AG04450 (cell line): ENCODE data around the gene MRPL34. TPM values are rescaled to one million over a fixed set of nuclear protein-coding genes. Genes with fewer than 3 reads are reported as not detected.
"Not testable (repeated sequence)": the region's sequence is repeated elsewhere in the genome, so short reads cannot be mapped to it uniquely, and the experiment has no call there.

Experiments
- CTCF ChIA-PET: fragments of 300-600, 350-600 bp; formaldehyde crosslinking; extraction: SDS; loops from one replicate; lab custom pipeline; 2022; ENCODE audit warnings: antibody characterized with exemption, inconsistent platforms; lab: Charles Lee
- POLR2A ChIA-PET: fragments of 350-600 bp; formaldehyde crosslinking; extraction: SDS; loops from one replicate; lab custom pipeline; 2021; ENCODE audit warnings: antibody characterized with exemption, inconsistent platforms; lab: Yijun Ruan, JAX
- DNase-seq: peaks from one replicate; pipeline ENCODE4 v3.0.0-alpha.2; 2011; ENCODE audit warnings: low read depth, low spot score
- H3K27ac ChIP-seq: one replicate; pipeline ENCODE4 v1.5.1; 2012; ENCODE audit warnings: low read depth, low read length, control low read depth
- H3K27me3 ChIP-seq: one replicate; pipeline ENCODE4 v1.6.0; 2012; ENCODE audit warnings: low read length; ENCODE audit not compliant: control insufficient read depth, insufficient read depth
- H3K4me3 ChIP-seq: 2 replicates; pipeline ENCODE4 v1.5.1; 2011; ENCODE audit warnings: mild to moderate bottlenecking, low read depth, low read length, control low read depth
- H3K9me3 ChIP-seq: 2 replicates; pipeline ENCODE4 v1.5.1; 2012; ENCODE audit warnings: low read length; ENCODE audit not compliant: control insufficient read depth, insufficient read depth
- polyA plus RNA-seq: library from polyadenylated mRNA; depleted of rRNA; stranded (reverse); fragments of >200 nt; gene quantifications from 2 replicates; pipeline ENCODE4 v1.2.3, GENCODE V29; 2011
- TF ChIP-seq, protein P1 (sequence below): IDR thresholded peaks from 2 replicates; pipeline ENCODE4 v1.5.1; 2011; ENCODE audit warnings: low read depth, low read length, control low read depth, inconsistent platforms

MRPL34 gene
- polyA plus RNA-seq, 1 experiment: 23.2 TPM

DNA sequence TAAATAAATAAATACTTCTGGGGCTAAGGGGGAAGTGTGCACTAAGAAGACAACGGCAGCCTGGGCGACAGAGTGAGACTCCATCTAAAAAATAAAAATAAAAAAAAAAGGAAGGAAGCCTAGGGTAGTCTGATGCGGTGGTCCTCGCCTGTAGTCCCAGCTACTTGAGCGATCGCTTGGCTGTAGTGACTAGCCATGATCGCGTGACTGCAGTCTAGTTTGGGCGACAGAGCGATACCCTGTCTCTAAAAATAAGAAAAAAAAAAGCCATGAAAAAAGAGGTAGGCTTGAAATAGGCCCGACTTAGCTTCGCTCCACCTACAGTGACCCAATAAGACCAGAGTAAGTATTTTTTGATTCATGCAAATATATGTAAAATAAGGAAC lies 39.1 kb upstream of the MRPL34 start:
- ChIA-PET POLR2A (interaction anchor here (0.8 to 1.3 kb wide), 4 partner anchors 11 to 52 kb away, joined by 3 to 4 read pairs (median 3); partner anchors contain the start of genes OCEL1 and USE1), CTCF (interaction anchor here (0.8 to 1.1 kb wide), 2 partner anchors 16 to 26 kb away, joined by 3 read pairs; no protein-coding TSS in a partner anchor)
- no peak overlapping the region for H3K4me3 ChIP-seq
- no peak for DNase-seq
- no peaks in the 10 kb centered on the region for H3K27me3 ChIP-seq
- H3K9me3 ChIP-seq: no peaks in the 10 kb centered on the region
- H3K27ac ChIP-seq: no peak overlapping the region
- TF ChIP-seq, protein P1, sequence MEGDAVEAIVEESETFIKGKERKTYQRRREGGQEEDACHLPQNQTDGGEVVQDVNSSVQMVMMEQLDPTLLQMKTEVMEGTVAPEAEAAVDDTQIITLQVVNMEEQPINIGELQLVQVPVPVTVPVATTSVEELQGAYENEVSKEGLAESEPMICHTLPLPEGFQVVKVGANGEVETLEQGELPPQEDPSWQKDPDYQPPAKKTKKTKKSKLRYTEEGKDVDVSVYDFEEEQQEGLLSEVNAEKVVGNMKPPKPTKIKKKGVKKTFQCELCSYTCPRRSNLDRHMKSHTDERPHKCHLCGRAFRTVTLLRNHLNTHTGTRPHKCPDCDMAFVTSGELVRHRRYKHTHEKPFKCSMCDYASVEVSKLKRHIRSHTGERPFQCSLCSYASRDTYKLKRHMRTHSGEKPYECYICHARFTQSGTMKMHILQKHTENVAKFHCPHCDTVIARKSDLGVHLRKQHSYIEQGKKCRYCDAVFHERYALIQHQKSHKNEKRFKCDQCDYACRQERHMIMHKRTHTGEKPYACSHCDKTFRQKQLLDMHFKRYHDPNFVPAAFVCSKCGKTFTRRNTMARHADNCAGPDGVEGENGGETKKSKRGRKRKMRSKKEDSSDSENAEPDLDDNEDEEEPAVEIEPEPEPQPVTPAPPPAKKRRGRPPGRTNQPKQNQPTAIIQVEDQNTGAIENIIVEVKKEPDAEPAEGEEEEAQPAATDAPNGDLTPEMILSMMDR: no peak

DNA sequence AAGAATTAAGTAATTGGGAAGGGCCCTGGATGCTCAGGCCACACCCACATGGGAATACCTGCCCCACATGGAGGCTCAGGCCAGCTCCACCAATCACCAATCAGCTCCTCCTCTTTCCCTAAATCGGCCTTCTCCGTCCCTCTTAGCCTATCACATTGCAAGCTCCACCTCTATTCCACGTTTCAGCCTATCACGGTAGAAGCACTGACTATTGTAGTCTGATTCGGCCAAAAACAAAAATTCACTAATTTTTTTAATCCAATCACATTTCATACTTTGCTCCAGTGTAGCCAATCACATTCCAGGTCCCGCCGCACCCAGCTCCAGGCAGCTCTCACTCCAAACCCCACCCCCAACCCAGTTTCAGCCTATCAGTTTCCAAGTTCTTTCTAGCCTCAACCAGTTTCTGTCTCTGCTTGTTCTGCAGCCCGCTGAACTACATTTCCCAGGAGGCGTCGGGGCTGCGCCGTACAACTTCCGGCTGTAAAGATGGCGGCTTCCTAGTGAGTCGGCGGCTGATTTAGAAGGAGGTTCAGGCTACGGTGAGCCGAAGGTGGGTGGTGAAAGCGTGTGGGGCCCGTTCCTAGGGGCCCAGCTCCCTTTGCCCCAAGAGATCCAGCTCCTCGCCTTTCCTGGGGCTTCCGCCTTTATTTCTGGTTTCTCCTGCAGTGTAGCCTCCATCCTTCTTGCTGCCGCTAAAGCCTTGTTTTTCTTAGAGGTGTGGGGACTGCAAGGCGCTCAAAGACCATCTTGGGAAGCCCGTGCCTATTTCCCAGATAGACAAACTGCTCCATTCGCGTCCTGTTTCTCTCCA lies 38.5 kb upstream of the MRPL34 start, which contains the start of gene BABAM1:
Gene BABAM1, plus strand, starts transcription at position 469 of the 814 bp plus-strand sequence. CDS start 1,364 bp downstream, outside the sequence.
- ChIA-PET POLR2A (interaction anchor here (0.7 to 1.3 kb wide), 5 partner anchors 10 to 178 kb away, joined by 3 to 4 read pairs (median 3); partner anchors contain the start of genes OCEL1 and USE1), CTCF (interaction anchor here (0.8 to 1.1 kb wide), 2 partner anchors 15 to 26 kb away, joined by 3 read pairs; no protein-coding TSS in a partner anchor)
- peak within 1 kb of the TSS; percentile 52 for H3K27ac ChIP-seq
- TF ChIP-seq, protein P1: no peak
- no peaks in the 10 kb centered on the region for H3K27me3 ChIP-seq
- no peaks in the 10 kb centered on the region for H3K9me3 ChIP-seq
- H3K4me3 ChIP-seq: peak within 1 kb of the TSS; percentile 96
- DNase-seq: peak; percentile 99

DNA sequence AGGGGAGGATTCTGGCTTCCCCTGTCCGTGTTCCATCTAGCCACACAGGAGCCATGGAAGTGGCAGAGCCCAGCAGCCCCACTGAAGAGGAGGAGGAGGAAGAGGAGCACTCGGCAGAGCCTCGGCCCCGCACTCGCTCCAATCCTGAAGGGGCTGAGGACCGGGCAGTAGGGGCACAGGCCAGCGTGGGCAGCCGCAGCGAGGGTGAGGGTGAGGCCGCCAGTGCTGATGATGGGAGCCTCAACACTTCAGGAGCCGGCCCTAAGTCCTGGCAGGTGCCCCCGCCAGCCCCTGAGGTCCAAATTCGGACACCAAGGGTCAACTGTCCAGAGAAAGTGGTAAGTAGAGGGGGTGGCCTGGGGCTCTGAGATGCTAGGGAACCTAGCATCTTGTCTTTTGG lies 36.9 kb upstream of the MRPL34 start:
- Histone ChIP-seq H3K27ac (no peak overlapping the region), H3K4me3 (no peak overlapping the region), H3K9me3 (no peaks in the 10 kb centered on the region), H3K27me3 (no peaks in the 10 kb centered on the region)
- TF ChIP-seq, protein P1: no peak
- POLR2A ChIA-PET: interaction anchor here (0.6 to 0.7 kb wide), 2 partner anchors 53 to 494 kb away, joined by 3 read pairs; no protein-coding TSS in a partner anchor
- DNase-seq: no peak
- CTCF ChIA-PET: no interaction called here

DNA sequence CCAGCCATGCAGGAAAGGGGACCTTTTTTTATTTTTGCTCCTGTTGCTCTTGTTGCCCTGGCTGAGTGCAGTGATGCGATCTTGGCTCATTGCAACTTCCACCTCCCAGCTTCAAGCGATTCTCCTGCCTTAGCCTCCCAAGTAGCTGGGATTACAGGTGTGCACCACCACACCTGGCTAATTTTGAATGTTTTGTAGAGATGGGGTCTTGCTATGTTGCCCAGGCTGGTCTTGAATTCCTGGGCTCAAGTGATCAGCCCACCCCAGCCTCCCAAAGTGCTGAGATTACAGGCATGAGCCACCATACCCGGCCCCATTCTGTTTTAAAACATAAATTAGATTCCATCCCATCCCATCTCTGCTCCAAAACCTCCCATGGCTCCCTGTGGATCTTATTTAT lies 30.8 kb upstream of the MRPL34 start:
- DNase-seq, H3K27me3 ChIP-seq, H3K27ac ChIP-seq, CTCF ChIA-PET, H3K9me3 ChIP-seq, POLR2A ChIA-PET, H3K4me3 ChIP-seq: not testable (repeated sequence)

DNA sequence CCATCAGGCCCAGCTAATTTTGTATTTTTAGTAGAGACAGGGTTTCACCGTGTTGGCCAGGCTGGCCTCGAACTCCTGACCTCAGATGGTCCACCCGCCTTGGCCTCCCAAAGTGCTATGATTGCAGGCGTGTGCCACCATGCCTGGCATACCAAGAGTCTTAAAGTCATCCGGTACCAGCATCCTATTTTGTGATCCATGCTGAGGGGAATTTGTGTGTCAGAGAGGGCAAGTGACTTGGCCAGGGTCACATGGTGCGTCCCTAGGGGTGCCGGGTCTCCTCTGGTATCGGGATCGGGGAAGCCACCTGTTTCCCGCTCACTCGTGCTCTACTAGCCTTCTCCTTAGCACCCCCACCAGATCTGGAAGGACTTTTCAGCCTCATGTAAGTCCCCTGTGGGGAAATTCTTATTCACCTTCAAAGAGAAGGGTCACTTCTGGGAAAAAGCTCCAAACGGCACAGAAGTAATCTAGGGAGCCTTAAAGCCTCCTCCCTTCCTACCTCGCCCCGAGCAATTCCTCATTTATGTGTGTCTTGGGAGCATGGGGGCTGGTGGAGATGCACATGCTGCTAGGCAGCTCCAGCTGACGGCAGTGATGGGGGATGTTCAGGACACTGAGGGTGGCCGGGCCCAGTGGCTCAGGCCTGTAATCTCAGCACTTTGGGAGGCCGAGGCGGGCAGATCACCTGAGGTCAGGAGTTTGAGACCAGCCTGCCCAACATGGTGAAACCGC lies 30.1 kb upstream of the MRPL34 start:
- CTCF ChIA-PET: interaction anchor here (0.6 kb wide), 1 partner anchor 162 kb away, joined by 4 read pairs; no protein-coding TSS in a partner anchor

More for the DNA sequence above, 30.1 kb upstream of the MRPL34 start:
- no peak for DNase-seq
- POLR2A ChIA-PET: no interaction called here
- H3K9me3 ChIP-seq: no peaks in the 10 kb centered on the region
- no peaks in the 10 kb centered on the region for H3K27me3 ChIP-seq
- H3K27ac ChIP-seq: no peak overlapping the region
- TF ChIP-seq, protein P1: no peak
- H3K4me3 ChIP-seq: no peak overlapping the region
